A549 (cell line): ENCODE measurements around the gene HNRNPA0. TPM values are rescaled to one million over a fixed set of nuclear protein-coding genes. Genes with fewer than 3 reads are reported as not detected.

Source experiments
- ATAC-seq, 2 experiments: fragments of 200-7000 bp in 1 of 2; fragments of >200 bp in 1 of 2; cut with Nextera tagmentation in 1 of 2; cut with Tn5 transposase in 1 of 2; 3 replicates each; pipeline versions ENCODE4 v1.8.0 to v1.9.1; 2018 to 2020; ENCODE audit warnings: mild to moderate bottlenecking in 1 of 2, moderate library complexity in 1 of 2
- CTCF ChIA-PET: fragments of 300-600 bp; sonication (Branson Sonifier 250); formaldehyde crosslinking; extraction: SDS; loops from one replicate; lab custom pipeline; 2021; ENCODE audit warnings: antibody characterized with exemption, inconsistent platforms; lab: Yijun Ruan, JAX
- POLR2A ChIA-PET: fragments of 350-600 bp; formaldehyde crosslinking; extraction: SDS; loops from one replicate; lab custom pipeline; 2021; ENCODE audit warnings: antibody characterized with exemption, inconsistent platforms; lab: Yijun Ruan, JAX
- DNase-seq, 2 experiments: peaks; one replicate each; pipeline versions ENCODE4 v3.0.0 to v3.0.0-alpha.2; 2011 to 2016; ENCODE audit warnings: low read depth in 1 of 2, low spot score in 1 of 2
- FAIRE-seq: peaks from 2 replicates; lab custom pipeline; 2011; peaks lifted over from hg19 to GRCh38; lab: Jason Lieb, UNC
- H3K27ac ChIP-seq, 2 experiments: fragments of >200 bp; sonication (Bioruptor Twin); formaldehyde crosslinking; 3 replicates each; pipeline ENCODE4 v1.5.1; 2016 to 2017
- H3K4me1 ChIP-seq: fragments of >200 bp; sonication (Bioruptor Twin); formaldehyde crosslinking; 3 replicates; pipeline ENCODE4 v1.6.1; 2016
- H3K4me2 ChIP-seq: fragments of >200 bp; sonication (Bioruptor Twin); formaldehyde crosslinking; 3 replicates; pipeline ENCODE4 v1.6.1; 2016
- H3K4me3 ChIP-seq: fragments of >200 bp; sonication (Bioruptor Twin); formaldehyde crosslinking; 3 replicates; pipeline ENCODE4 v1.5.1; 2016
- H3K9me3 ChIP-seq: fragments of >200 bp; sonication (Bioruptor Twin); formaldehyde crosslinking; 3 replicates; pipeline ENCODE4 v1.6.1; 2016
- CBX8 ChIP-seq: fragments of 200-600 bp; sonication (generic); IDR thresholded peaks from 2 replicates; pipeline ENCODE4 v1.6.1; 2016
- ESRRA ChIP-seq: fragments of 150-350 bp; IDR thresholded peaks from 2 replicates; pipeline ENCODE4 v1.6.1; 2014; ENCODE audit warnings: mild to moderate bottlenecking, low read length, borderline replicate concordance
- FOSB ChIP-seq: fragments of 250-450 bp; sonication (Bioruptor Pico); IDR thresholded peaks from 2 replicates; pipeline ENCODE4 v1.5.0; 2020; ENCODE audit warnings: mild to moderate bottlenecking, moderate library complexity
- HOXB13 ChIP-seq: fragments of 250-450 bp; sonication (Bioruptor Pico); IDR thresholded peaks from 2 replicates; pipeline ENCODE4 v1.5.0; 2020; ENCODE audit warnings: low read depth, mild to moderate bottlenecking, moderate library complexity
- HOXB5 ChIP-seq: fragments of 250-450 bp; sonication (Bioruptor Pico); IDR thresholded peaks from 2 replicates; pipeline ENCODE4 v1.5.0; 2020; ENCODE audit warnings: mild to moderate bottlenecking, moderate library complexity
- KDM1A ChIP-seq: fragments of 200-600 bp; sonication (generic); IDR thresholded peaks from 2 replicates; pipeline ENCODE4 v1.6.1; 2016; ENCODE audit warnings: low read depth, mild to moderate bottlenecking
- NR3C1 ChIP-seq: fragments of >200 bp; sonication (Bioruptor Twin); formaldehyde crosslinking; IDR thresholded peaks from 3 replicates; pipeline ENCODE4 v1.6.1; 2017
- RCOR1 ChIP-seq: fragments of 150-350 bp; IDR thresholded peaks from 2 replicates; pipeline ENCODE4 v1.6.1; 2014; ENCODE audit warnings: antibody characterized with exemption, low read length, low read depth
- RNF2 ChIP-seq: fragments of 200-600 bp; sonication (generic); IDR thresholded peaks from 2 replicates; pipeline ENCODE4 v1.6.1; 2016; ENCODE audit warnings: low read depth, mild to moderate bottlenecking, antibody characterized with exemption, moderate library complexity, borderline replicate concordance
- ZC3H11A ChIP-seq: fragments of 450-650 bp; IDR thresholded peaks from 2 replicates; pipeline ENCODE4 v1.6.1; 2014; ENCODE audit warnings: antibody characterized with exemption, mild to moderate bottlenecking
- ZFP36 ChIP-seq: fragments of 450-650 bp; IDR thresholded peaks from 2 replicates; pipeline ENCODE4 v1.6.1; 2014; ENCODE audit warnings: borderline replicate concordance; ENCODE audit not compliant: partially characterized antibody
- WGBS: methylation state at CpG from one replicate; pipeline ENCODE4 v1.1.6; 2017; ENCODE audit errors: missing lambda C conversion rate; 5-methylcytosine and 5-hydroxymethylcytosine counted together
- polyA plus RNA-seq, 4 experiments: library from polyadenylated mRNA; depleted of rRNA in 3 of 4; stranded (reverse); fragments of >200 nt; fragmentation: RNase III in 1 of 4; extraction: RNeasy Plus Mini Kit Qiagen cat#74134 plus additional on column Dnase treatment in 1 of 4; gene quantifications; 2 replicates in 3 of 4; 3 replicates in 1 of 4; pipeline ENCODE4 v1.2.3, GENCODE V29; 2011 to 2017
- TF ChIP-seq, protein P1 (sequence below): fragments of >200 bp; sonication (Bioruptor Twin); formaldehyde crosslinking; IDR thresholded peaks from 3 replicates; pipeline ENCODE4 v1.5.1; 2016
- TF ChIP-seq, protein P2 (sequence below): fragments of 250-450 bp; sonication (Bioruptor Pico); IDR thresholded peaks from 2 replicates; pipeline ENCODE4 v1.5.0; 2020; ENCODE audit warnings: low read depth, mild to moderate bottlenecking, moderate library complexity
- TF ChIP-seq, protein P3 (sequence below): fragments of 200-600 bp; sonication (generic); IDR thresholded peaks from 2 replicates; pipeline ENCODE4 v1.6.1; 2016; ENCODE audit warnings: antibody characterized with exemption, mild to moderate bottlenecking, moderate library complexity
- TF ChIP-seq, protein P4 (sequence below): IDR thresholded peaks from 2 replicates; pipeline ENCODE4 v1.6.1; 2012

HNRNPA0 gene
- polyA plus RNA-seq, 2 of the 4 experiments (the other 2 are of a cell fraction) = 17.0 to 49.4 TPM

DNA sequence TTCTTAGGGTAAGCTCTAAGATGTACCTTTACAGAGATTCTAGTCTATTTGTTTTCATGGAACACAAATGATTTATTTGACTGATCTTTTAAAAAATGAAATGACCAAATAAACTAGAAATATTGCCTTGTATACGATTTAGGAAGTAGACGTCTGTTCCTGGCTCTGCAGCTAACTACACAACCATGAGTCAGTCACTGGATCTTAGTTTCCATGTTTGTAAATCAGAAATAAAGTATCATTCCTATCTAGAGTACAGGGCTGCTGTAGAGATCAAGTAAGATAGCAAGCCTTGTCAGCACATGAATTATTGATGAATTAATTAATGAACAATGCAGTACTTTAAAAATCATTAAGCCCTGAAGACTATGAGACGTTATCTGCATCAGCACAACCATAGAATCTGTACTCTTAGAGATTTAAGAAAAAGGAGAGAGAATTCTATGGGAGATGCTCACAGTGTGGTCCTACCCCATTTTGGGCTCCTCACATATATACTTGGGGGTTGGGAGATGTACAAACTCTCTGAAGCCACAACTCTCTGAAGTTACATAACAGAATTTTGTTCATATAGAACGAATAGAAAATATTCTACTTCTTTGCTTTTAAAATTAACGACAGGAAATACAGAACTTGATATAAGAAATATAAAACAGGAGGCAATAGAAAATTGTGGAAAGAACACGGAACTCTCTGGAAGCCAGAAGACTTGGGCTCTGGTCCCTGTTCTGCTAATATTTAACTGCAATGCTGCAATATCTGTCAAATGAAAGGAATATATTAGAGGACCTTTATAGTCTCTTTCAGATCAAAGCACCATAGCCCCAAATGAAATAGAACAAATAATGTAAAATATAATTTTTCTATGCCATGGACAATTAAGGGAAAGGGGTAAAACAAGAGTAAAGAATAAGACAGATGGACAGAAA, 48.4 kb upstream of the HNRNPA0 start:
- H3K4me2 ChIP-seq = no peak overlapping the region
- ATAC-seq = no peak
- TF ChIP-seq HOXB13 (CRISPR knock-in tag) = no peak
- no peak for TF ChIP-seq FOSB (CRISPR knock-in tag)
- no peak for TF ChIP-seq RCOR1
- no peak for TF ChIP-seq RNF2
- TF ChIP-seq, protein P1, sequence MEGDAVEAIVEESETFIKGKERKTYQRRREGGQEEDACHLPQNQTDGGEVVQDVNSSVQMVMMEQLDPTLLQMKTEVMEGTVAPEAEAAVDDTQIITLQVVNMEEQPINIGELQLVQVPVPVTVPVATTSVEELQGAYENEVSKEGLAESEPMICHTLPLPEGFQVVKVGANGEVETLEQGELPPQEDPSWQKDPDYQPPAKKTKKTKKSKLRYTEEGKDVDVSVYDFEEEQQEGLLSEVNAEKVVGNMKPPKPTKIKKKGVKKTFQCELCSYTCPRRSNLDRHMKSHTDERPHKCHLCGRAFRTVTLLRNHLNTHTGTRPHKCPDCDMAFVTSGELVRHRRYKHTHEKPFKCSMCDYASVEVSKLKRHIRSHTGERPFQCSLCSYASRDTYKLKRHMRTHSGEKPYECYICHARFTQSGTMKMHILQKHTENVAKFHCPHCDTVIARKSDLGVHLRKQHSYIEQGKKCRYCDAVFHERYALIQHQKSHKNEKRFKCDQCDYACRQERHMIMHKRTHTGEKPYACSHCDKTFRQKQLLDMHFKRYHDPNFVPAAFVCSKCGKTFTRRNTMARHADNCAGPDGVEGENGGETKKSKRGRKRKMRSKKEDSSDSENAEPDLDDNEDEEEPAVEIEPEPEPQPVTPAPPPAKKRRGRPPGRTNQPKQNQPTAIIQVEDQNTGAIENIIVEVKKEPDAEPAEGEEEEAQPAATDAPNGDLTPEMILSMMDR = no peak
- TF ChIP-seq, protein P2, sequence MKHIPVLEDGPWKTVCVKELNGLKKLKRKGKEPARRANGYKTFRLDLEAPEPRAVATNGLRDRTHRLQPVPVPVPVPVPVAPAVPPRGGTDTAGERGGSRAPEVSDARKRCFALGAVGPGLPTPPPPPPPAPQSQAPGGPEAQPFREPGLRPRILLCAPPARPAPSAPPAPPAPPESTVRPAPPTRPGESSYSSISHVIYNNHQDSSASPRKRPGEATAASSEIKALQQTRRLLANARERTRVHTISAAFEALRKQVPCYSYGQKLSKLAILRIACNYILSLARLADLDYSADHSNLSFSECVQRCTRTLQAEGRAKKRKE (CRISPR knock-in tag) = no peak
- no peak for TF ChIP-seq ESRRA
- TF ChIP-seq, protein P3, sequence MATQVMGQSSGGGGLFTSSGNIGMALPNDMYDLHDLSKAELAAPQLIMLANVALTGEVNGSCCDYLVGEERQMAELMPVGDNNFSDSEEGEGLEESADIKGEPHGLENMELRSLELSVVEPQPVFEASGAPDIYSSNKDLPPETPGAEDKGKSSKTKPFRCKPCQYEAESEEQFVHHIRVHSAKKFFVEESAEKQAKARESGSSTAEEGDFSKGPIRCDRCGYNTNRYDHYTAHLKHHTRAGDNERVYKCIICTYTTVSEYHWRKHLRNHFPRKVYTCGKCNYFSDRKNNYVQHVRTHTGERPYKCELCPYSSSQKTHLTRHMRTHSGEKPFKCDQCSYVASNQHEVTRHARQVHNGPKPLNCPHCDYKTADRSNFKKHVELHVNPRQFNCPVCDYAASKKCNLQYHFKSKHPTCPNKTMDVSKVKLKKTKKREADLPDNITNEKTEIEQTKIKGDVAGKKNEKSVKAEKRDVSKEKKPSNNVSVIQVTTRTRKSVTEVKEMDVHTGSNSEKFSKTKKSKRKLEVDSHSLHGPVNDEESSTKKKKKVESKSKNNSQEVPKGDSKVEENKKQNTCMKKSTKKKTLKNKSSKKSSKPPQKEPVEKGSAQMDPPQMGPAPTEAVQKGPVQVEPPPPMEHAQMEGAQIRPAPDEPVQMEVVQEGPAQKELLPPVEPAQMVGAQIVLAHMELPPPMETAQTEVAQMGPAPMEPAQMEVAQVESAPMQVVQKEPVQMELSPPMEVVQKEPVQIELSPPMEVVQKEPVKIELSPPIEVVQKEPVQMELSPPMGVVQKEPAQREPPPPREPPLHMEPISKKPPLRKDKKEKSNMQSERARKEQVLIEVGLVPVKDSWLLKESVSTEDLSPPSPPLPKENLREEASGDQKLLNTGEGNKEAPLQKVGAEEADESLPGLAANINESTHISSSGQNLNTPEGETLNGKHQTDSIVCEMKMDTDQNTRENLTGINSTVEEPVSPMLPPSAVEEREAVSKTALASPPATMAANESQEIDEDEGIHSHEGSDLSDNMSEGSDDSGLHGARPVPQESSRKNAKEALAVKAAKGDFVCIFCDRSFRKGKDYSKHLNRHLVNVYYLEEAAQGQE = no peak
- TF ChIP-seq, all 56 proteins: peak for 0
- no peaks in the 10 kb centered on the region for H3K9me3 ChIP-seq
- ChIA-PET POLR2A (no interaction called here), CTCF (interaction anchor here (0.6 kb wide), 1 partner anchor 152 kb away, joined by 4 read pairs; no protein-coding TSS in a partner anchor)
- H3K4me1 ChIP-seq = peaks cover 8% of the 10 kb centered on the region; the same call in 1 of the 3 replicates
- H3K4me3 ChIP-seq = no peak overlapping the region
- FAIRE-seq (no peak), DNase-seq (no peak)
- H3K27ac ChIP-seq = no peak overlapping the region
- WGBS = 63% methylated on average over 6 of the region's 6 CpGs

DNA sequence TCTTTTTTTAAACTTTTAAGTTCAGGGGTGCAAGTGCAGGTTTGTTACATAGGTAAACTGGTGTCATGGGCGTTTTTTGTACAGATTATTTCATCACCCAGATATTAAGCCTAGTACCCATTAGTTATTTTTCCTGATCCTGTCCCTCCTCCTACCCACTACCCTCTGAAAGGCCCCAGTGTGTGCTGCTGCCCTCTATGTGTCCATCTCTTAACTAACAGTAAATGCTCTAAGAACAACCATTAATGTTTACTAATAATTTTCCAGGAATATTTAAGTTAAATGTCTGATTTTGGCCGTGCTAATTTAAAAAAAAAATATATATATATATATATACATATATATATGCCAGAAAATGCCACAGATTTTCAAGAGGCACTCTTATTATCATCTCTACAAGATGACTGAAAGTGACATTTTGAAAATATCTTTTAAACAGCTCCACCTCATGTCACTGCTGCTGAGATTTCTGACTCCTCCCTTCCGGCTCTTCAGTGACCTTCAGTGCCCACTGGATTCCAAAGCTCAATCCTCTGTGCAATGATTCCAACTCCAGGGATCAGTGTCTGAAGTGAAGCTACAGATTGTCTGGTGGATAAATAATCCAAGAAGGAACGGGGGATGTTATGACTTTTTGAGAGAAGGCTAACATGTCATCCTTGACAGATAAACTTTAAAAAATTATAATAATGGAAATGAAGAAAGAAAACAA, 46.7 kb upstream of the HNRNPA0 start:
- ChIA-PET POLR2A (interaction anchor here (0.6 kb wide), 1 partner anchor 46 kb away, joined by 3 read pairs; no protein-coding TSS in a partner anchor), CTCF (interaction anchor here (0.7 to 5.1 kb wide), 4 partner anchors 10 to 22 kb away, joined by 3 to 34 read pairs (median 5); no protein-coding TSS in a partner anchor)
- no peak for ATAC-seq
- no peak overlapping the region for H3K4me2 ChIP-seq
- no peak overlapping the region for H3K27ac ChIP-seq
- peaks cover 8% of the 10 kb centered on the region; the same call in 1 of the 3 replicates for H3K4me1 ChIP-seq
- WGBS = 42% methylated on average over 4 of the region's 4 CpGs
- no peak for FAIRE-seq
- DNase-seq = no peak
- H3K9me3 ChIP-seq = no peaks in the 10 kb centered on the region
- no peak overlapping the region for H3K4me3 ChIP-seq
- TF ChIP-seq CBX8 (no peak), ZFP36 (no peak), HOXB5 (no peak), FOSB (CRISPR knock-in tag) (no peak), NR3C1 (no peak), ZC3H11A (no peak), KDM1A (no peak), RNF2 (no peak)
- TF ChIP-seq, protein P4, sequence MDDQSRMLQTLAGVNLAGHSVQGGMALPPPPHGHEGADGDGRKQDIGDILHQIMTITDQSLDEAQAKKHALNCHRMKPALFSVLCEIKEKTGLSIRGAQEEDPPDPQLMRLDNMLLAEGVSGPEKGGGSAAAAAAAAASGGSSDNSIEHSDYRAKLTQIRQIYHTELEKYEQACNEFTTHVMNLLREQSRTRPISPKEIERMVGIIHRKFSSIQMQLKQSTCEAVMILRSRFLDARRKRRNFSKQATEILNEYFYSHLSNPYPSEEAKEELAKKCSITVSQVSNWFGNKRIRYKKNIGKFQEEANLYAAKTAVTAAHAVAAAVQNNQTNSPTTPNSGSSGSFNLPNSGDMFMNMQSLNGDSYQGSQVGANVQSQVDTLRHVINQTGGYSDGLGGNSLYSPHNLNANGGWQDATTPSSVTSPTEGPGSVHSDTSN = no peak
